ENCODE results near the gene ZNF584.
"Not testable (repeated sequence)": the region's sequence is repeated elsewhere in the genome, so short reads cannot be mapped to it uniquely, and the experiment has no call there.

ZNF584 gene

DNA sequence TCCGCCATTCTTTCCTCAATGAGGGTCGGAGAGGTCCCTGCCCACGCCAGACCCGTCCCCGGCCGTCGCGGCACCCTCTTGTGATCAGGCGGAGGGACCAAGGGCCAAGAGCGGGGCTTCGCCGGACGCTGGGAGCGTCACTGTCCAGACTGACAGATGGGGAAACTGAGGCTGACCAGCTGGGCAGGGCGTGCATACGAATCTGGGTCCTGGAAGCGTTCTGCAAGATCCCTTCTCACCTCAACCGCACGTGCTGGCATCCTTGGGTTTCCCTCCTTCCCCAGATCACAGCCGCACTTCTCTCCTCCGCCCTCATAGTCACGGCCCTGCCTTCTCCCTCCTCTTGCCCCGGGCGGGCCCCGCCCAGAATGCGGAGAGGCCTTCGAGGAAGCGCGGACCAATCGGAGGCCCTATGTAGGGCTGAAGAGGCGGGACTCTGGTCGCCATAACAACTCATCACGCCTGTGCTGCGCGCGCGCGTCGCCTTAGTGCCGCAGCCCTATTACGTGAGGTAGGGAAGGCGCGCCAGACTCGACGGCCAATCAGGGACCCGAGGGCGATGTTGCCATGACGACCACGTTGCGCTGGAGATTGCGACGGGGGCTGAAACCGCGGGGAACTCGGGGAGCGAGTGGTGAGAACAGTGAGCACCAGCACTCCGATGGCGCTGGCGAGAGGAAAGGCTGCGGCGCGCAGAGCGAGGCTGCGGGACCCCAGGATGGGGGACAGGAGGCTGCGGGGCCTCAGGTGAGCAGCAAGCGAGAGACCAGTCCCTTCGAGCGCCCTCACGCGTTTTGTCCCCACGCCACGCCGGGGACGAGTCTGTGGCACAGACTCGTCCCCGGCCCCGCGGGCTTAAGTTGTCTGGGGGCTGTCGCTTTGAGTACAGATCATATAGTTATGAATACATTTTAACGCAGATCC is 7.3 kb upstream of the ZNF584 start:
- TF ChIP-seq, protein P1, sequence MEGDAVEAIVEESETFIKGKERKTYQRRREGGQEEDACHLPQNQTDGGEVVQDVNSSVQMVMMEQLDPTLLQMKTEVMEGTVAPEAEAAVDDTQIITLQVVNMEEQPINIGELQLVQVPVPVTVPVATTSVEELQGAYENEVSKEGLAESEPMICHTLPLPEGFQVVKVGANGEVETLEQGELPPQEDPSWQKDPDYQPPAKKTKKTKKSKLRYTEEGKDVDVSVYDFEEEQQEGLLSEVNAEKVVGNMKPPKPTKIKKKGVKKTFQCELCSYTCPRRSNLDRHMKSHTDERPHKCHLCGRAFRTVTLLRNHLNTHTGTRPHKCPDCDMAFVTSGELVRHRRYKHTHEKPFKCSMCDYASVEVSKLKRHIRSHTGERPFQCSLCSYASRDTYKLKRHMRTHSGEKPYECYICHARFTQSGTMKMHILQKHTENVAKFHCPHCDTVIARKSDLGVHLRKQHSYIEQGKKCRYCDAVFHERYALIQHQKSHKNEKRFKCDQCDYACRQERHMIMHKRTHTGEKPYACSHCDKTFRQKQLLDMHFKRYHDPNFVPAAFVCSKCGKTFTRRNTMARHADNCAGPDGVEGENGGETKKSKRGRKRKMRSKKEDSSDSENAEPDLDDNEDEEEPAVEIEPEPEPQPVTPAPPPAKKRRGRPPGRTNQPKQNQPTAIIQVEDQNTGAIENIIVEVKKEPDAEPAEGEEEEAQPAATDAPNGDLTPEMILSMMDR (IDR thresholded peaks at IDR 0.05; ENCODE audit: low read length) = no peak
- TF ChIP-seq EZH2 (optimal IDR thresholded peaks at IDR 0.05; ENCODE audit: low read depth, low read length) (no peak), EZH2phosphoT487 (IDR thresholded peaks at IDR 0.05; ENCODE audit: low read length) (no peak)
- H3K27ac ChIP-seq (ENCODE audit: low read length) = no peak overlapping the region
- H3K27me3 ChIP-seq (replicated peaks; ENCODE audit: insufficient read depth, low read length) = peaks cover 5% of the 10 kb centered on the region; the same call in 1 of the 2 replicates
- no peaks in the 10 kb centered on the region for H3K36me3 ChIP-seq (replicated peaks; ENCODE audit: insufficient read depth, low read length)
- H3K79me2 ChIP-seq (ENCODE audit: low read length) = no peaks in the 10 kb centered on the region
- no peaks in the 10 kb centered on the region for H4K20me1 ChIP-seq (ENCODE audit: insufficient read depth, low read length)
- no peaks in the 10 kb centered on the region for H3F3A ChIP-seq (ENCODE audit: insufficient read depth, low read length)
- no peak overlapping the region for H2AFZ ChIP-seq (ENCODE audit: low read length)
- DNase-seq = no peak
- H3K9ac ChIP-seq (ENCODE audit: low read length) = no peak overlapping the region
- H3K4me1 ChIP-seq (ENCODE audit: low read length) = no peaks in the 10 kb centered on the region
- H3K9me2 ChIP-seq (replicated peaks; ENCODE audit: insufficient read depth, low read length) = no peaks in the 10 kb centered on the region
- H3K4me3 ChIP-seq (ENCODE audit: low read length) = no peak overlapping the region
- H3K4me2 ChIP-seq (ENCODE audit: low read depth, low read length) = no peak overlapping the region
- no peaks in the 10 kb centered on the region for H3K9me3 ChIP-seq (replicated peaks; ENCODE audit: insufficient read depth, low read length)

DNA sequence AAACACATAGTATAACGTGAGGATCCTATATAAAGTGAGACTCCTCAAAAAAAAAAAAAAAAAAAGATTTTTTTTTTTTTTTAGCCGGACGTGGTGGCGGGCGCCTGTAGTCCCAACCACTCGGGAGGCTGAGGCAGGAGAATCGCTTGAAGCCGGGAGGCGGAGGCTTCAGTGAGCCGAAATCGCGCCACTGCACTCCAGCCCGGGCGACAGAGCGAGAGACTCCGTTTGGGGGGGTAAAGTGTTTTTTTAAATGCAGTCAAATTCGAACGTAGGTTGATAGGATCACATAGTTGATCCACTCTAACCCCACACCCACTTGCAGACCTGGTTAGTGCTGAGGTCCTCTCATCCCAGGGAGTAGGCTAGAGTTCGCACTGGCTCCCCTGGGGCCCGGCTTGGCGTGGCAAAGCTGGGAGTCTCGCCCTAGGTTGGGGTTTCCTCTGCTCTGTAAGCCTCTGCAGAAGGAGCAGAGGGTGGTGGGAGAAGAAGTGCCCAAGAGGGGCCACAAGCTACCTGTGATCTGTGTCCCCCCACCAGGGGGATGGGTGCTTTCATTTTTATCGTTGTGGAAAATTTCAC is 6.5 kb upstream of the ZNF584 start:
- Histone ChIP-seq H3F3A (ENCODE audit: insufficient read depth, low read length) (no peaks in the 10 kb centered on the region), H3K9me3 (replicated peaks; ENCODE audit: insufficient read depth, low read length) (no peaks in the 10 kb centered on the region), H3K27ac (ENCODE audit: low read length) (no peak overlapping the region), H2AFZ (ENCODE audit: low read length) (no peak overlapping the region), H3K4me3 (ENCODE audit: low read length) (no peak overlapping the region), H3K4me2 (ENCODE audit: low read depth, low read length) (no peak overlapping the region), H3K9me2 (replicated peaks; ENCODE audit: insufficient read depth, low read length) (no peaks in the 10 kb centered on the region), H3K36me3 (replicated peaks; ENCODE audit: insufficient read depth, low read length) (no peaks in the 10 kb centered on the region), H3K4me1 (ENCODE audit: low read length) (no peaks in the 10 kb centered on the region), H3K9ac (ENCODE audit: low read length) (no peak overlapping the region), H3K27me3 (replicated peaks; ENCODE audit: insufficient read depth, low read length) (peaks cover 5% of the 10 kb centered on the region; the same call in 1 of the 2 replicates), H4K20me1 (ENCODE audit: insufficient read depth, low read length) (no peaks in the 10 kb centered on the region), H3K79me2 (ENCODE audit: low read length) (no peaks in the 10 kb centered on the region)
- no peak for DNase-seq
- TF ChIP-seq EZH2 (optimal IDR thresholded peaks at IDR 0.05; ENCODE audit: low read depth, low read length) (no peak), EZH2phosphoT487 (IDR thresholded peaks at IDR 0.05; ENCODE audit: low read length) (no peak)
- TF ChIP-seq, protein P1 (IDR thresholded peaks at IDR 0.05; ENCODE audit: low read length) = no peak

DNA sequence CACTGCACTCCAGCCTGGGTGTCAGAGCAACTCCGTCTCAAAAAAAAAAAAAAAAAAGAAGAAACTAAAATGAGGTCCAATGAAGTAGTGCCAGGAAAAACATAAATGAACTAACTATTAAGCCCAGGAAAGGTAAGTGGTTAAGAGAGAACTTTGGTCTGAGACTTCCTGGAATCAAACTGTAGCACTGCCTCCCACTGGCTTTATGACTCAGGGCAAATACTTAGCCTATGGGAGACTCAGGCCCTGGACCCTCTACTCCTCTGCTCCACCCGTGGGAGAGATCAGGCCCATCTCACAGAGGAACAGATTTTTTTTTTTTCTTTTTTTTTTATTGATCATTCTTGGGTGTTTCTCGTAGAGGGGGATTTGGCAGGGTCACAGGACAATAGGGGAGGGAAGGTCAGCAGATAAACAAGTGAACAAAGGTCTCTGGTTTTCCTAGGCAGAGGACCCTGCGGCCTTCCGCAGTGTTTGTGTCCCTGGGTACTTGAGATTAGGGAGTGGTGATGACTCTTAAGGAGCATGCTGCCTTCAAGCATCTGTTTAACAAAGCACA is 4.5 kb upstream of the ZNF584 start:
- H3K4me2 ChIP-seq (ENCODE audit: low read depth, low read length); H3K9ac ChIP-seq (ENCODE audit: low read length): not testable (repeated sequence)

More for the DNA sequence above, 4.5 kb upstream of the ZNF584 start:
- H3K4me1 ChIP-seq (ENCODE audit: low read length); H3K27me3 ChIP-seq (replicated peaks; ENCODE audit: insufficient read depth, low read length); DNase-seq; H3K36me3 ChIP-seq (replicated peaks; ENCODE audit: insufficient read depth, low read length); H2AFZ ChIP-seq (ENCODE audit: low read length); H3K27ac ChIP-seq (ENCODE audit: low read length); H3K9me3 ChIP-seq (replicated peaks; ENCODE audit: insufficient read depth, low read length); H3F3A ChIP-seq (ENCODE audit: insufficient read depth, low read length); H4K20me1 ChIP-seq (ENCODE audit: insufficient read depth, low read length); H3K4me3 ChIP-seq (ENCODE audit: low read length); H3K9me2 ChIP-seq (replicated peaks; ENCODE audit: insufficient read depth, low read length); H3K79me2 ChIP-seq (ENCODE audit: low read length): not testable (repeated sequence)
